KMS-11 (cell line): ENCODE measurements around the gene OR4D2.

ENCODE experiments used
- H2AFZ ChIP-seq: fragments of 200-600 bp; sonication (generic); 2 replicates; pipeline ENCODE4 v1.6.1; 2016; ENCODE audit warnings: antibody characterized with exemption, mixed run types, low read depth
- H3K27ac ChIP-seq: fragments of 200-600 bp; sonication (generic); 2 replicates; pipeline ENCODE4 v1.6.1; 2016; ENCODE audit warnings: mild to moderate bottlenecking, mixed run types
- H3K27me3 ChIP-seq: fragments of 200-600 bp; sonication (generic); 2 replicates; pipeline ENCODE4 v1.6.1; 2017; ENCODE audit warnings: mild to moderate bottlenecking, low read depth, mixed run types, moderate library complexity; ENCODE audit not compliant: insufficient read depth
- H3K36me3 ChIP-seq: fragments of 200-600 bp; sonication (generic); 2 replicates; pipeline ENCODE4 v1.6.1; 2017; ENCODE audit warnings: mild to moderate bottlenecking, mixed run types; ENCODE audit not compliant: insufficient read depth
- H3K4me1 ChIP-seq: fragments of 200-600 bp; sonication (generic); 2 replicates; pipeline ENCODE4 v1.6.1; 2016; ENCODE audit warnings: mild to moderate bottlenecking, low read depth, mixed run types; ENCODE audit not compliant: poor library complexity, severe bottlenecking
- H3K4me2 ChIP-seq: fragments of 200-600 bp; sonication (generic); 2 replicates; pipeline ENCODE4 v1.7.0; 2016; ENCODE audit warnings: mild to moderate bottlenecking, mixed run types
- H3K4me3 ChIP-seq: fragments of 200-600 bp; sonication (generic); IDR thresholded peaks from 2 replicates; pipeline ENCODE4 v1.6.1; 2017; ENCODE audit warnings: low read depth, low read length, mixed read lengths; ENCODE audit not compliant: insufficient read depth
- H3K79me2 ChIP-seq: fragments of 200-600 bp; sonication (generic); 2 replicates; pipeline ENCODE4 v1.6.1; 2016; ENCODE audit warnings: low read depth, mixed run types; ENCODE audit not compliant: insufficient read depth
- H3K9ac ChIP-seq: fragments of 200-600 bp; sonication (generic); 2 replicates; pipeline ENCODE4 v1.6.1; 2016; ENCODE audit warnings: mild to moderate bottlenecking, mixed run types
- H4K20me1 ChIP-seq: fragments of 200-600 bp; sonication (generic); 2 replicates; pipeline ENCODE4 v1.6.1; 2016; ENCODE audit warnings: mild to moderate bottlenecking, mixed run types; ENCODE audit not compliant: insufficient read depth
- TF ChIP-seq, protein P1 (sequence below): fragments of 200-600 bp; sonication (generic); conservative IDR thresholded peaks from 2 replicates; pipeline ENCODE4 v1.6.1; 2017; ENCODE audit warnings: low read depth, mild to moderate bottlenecking, antibody characterized with exemption, low read length, moderate library complexity, mixed read lengths

The OR4D2 gene

DNA sequence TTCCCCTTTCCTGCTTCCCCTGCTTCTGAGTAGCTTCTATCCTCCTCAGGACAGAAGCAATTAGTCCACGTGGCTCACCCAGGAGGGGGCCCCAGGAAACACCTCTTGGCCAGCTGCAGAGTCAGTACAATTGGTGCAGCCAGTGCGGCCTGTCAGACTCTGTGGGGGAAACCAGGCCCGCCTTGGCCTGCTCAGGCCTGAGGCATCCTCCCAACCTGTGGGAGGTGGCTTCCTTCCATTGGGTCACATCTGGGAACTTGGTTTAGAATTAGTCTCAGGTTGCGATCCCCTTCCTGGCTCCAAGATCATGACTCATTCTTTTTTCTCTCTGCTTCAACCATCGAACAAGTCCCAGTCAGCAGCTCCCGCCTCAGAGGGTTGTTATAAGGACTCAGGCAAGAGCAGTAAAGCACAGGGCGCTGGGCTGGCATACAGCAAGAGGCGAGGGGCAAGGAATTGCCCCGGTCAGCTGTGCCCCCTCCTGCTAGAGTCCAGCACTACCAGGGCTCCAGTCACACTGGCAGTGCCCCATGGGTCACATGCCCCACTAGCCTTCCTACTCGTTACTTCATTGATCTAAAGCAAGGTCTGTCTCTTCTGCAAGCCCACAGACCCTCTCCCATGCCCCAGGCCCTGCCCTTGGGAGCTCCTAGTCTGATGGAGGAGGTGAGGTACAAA is 17.7 kb downstream of the OR4D2 start:
- Histone ChIP-seq H3K36me3 (no peaks in the 10 kb centered on the region), H3K79me2 (no peaks in the 10 kb centered on the region), H3K4me2 (no peak overlapping the region), H3K4me1 (no peaks in the 10 kb centered on the region), H3K9ac (no peak overlapping the region), H4K20me1 (no peaks in the 10 kb centered on the region), H3K4me3 (no peak overlapping the region), H3K27me3 (no peaks in the 10 kb centered on the region), H2AFZ (no peak overlapping the region), H3K27ac (no peak overlapping the region)
- TF ChIP-seq, protein P1, sequence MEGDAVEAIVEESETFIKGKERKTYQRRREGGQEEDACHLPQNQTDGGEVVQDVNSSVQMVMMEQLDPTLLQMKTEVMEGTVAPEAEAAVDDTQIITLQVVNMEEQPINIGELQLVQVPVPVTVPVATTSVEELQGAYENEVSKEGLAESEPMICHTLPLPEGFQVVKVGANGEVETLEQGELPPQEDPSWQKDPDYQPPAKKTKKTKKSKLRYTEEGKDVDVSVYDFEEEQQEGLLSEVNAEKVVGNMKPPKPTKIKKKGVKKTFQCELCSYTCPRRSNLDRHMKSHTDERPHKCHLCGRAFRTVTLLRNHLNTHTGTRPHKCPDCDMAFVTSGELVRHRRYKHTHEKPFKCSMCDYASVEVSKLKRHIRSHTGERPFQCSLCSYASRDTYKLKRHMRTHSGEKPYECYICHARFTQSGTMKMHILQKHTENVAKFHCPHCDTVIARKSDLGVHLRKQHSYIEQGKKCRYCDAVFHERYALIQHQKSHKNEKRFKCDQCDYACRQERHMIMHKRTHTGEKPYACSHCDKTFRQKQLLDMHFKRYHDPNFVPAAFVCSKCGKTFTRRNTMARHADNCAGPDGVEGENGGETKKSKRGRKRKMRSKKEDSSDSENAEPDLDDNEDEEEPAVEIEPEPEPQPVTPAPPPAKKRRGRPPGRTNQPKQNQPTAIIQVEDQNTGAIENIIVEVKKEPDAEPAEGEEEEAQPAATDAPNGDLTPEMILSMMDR = no peak

GRCh38 chr17:58184986-58185761 is 18.4 kb downstream of the OR4D2 start:
- no peak overlapping the region for H2AFZ ChIP-seq
- H3K4me2 ChIP-seq = no peak overlapping the region
- no peak overlapping the region for H3K9ac ChIP-seq
- H3K27ac ChIP-seq = no peak overlapping the region
- H3K27me3 ChIP-seq = no peaks in the 10 kb centered on the region
- H3K4me1 ChIP-seq = no peaks in the 10 kb centered on the region
- TF ChIP-seq, protein P1 = no peak
- H4K20me1 ChIP-seq = no peaks in the 10 kb centered on the region
- H3K4me3 ChIP-seq = no peak overlapping the region
- no peaks in the 10 kb centered on the region for H3K79me2 ChIP-seq
- no peaks in the 10 kb centered on the region for H3K36me3 ChIP-seq

GRCh38 chr17:58186591-58186990 is 19.8 kb downstream of the OR4D2 start:
- TF ChIP-seq, protein P1 = no peak
- H3K4me1 ChIP-seq = no peaks in the 10 kb centered on the region
- H3K27ac ChIP-seq = no peak overlapping the region

GRCh38 chr17:58187063-58187462 is 20.3 kb downstream of the OR4D2 start:
- Histone ChIP-seq H4K20me1 (no peaks in the 10 kb centered on the region), H3K4me1 (no peaks in the 10 kb centered on the region), H3K4me2 (no peak overlapping the region), H3K9ac (no peak overlapping the region), H3K79me2 (no peaks in the 10 kb centered on the region), H3K27me3 (no peaks in the 10 kb centered on the region), H3K4me3 (no peak overlapping the region), H2AFZ (no peak overlapping the region), H3K27ac (no peak overlapping the region), H3K36me3 (no peaks in the 10 kb centered on the region)
- TF ChIP-seq, protein P1 = no peak

More at GRCh38 chr17:58186591-58186990, 19.8 kb downstream of the OR4D2 start:
- H3K79me2 ChIP-seq = no peaks in the 10 kb centered on the region
- H3K9ac ChIP-seq = no peak overlapping the region
- no peaks in the 10 kb centered on the region for H3K27me3 ChIP-seq
- H2AFZ ChIP-seq = no peak overlapping the region
- H3K36me3 ChIP-seq = no peaks in the 10 kb centered on the region
- no peak overlapping the region for H3K4me2 ChIP-seq
- H3K4me3 ChIP-seq = no peak overlapping the region
- no peaks in the 10 kb centered on the region for H4K20me1 ChIP-seq
